Measurements from ENCODE around the gene NT5C1A. TPM values are rescaled to one million over a fixed set of nuclear protein-coding genes. Genes with fewer than 3 reads are reported as not detected.

NT5C1A gene
- total RNA-seq, 6 experiments from 2014 or later = not detected

DNA sequence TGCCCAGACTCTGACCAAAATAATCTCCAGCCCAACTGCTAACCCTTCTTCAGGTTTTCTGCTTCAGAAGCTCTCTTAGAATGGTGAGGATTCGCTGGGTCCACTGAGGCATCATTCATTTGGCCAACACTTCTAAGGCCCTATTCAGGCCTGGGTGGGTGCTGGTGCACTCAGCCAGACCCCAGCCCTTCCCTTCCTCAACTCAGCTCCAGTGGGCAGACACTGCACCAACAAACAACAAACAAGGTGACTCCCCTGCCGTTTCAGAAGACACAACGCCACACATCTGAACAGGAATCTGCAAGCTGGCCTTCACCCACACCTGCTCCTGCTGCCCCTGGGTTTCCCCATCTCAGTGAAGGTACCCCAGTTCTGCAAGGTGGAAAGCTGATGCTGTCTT lies 38.5 kb downstream of the NT5C1A start:
- DNase-seq = no peak
- Mint-ChIP-seq H3K27ac (no peak overlapping the region), H3K36me3 (ENCODE audit: low read depth) (no peaks in the 10 kb centered on the region), H3K9me3 (no peaks in the 10 kb centered on the region), H3K27me3 (ENCODE audit: insufficient read depth) (peaks cover 65% of the 10 kb centered on the region), H3K4me3 (no peak overlapping the region; the same call in 1 of the 2 replicates), H3K4me1 (ENCODE audit: low read depth) (no peaks in the 10 kb centered on the region)
- no peak for TF ChIP-seq CTCF (IDR thresholded peaks at IDR 0.05)

DNA sequence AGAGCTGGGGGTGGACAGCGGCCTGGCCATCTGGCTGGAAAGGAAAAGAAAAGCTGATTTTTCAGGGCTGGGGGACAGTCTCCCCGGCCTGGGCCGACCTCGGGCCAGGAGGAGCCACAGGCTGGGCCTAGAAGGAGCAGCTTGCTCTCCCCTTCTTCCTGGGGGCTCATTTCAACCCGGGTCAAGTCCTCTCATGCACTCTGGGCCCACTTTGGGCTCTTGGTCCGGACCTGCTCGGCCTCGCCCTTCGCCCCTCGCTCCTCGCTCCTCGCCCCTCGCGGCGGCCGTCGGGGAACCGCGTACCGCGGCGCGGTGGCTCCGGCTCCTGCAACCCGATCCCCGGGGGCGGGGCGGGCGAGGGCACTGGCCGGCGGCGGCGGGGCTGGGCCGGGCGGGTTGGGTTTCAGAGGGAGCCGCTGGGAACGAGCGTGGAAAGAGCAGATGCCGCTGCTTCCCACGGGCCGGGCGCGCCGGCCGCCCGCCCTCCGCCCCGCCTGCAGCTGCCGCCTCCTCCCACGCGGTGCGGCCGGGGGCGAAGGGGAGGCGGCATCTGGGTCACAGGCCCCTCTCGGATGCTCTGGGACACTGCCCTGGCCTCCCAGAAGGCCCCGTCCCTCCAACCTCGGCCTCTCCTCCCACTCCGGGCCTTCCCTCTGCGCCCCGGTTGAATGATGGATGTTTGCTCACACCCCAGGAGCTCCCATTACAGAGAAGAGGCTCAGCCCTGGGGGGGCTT lies 39.1 kb downstream of the NT5C1A start:
- DNase-seq = no peak
- Mint-ChIP-seq H3K4me1 (ENCODE audit: low read depth) (no peaks in the 10 kb centered on the region), H3K27ac (no peak overlapping the region), H3K4me3 (no peak overlapping the region; the same call in 1 of the 2 replicates), H3K36me3 (ENCODE audit: low read depth) (no peaks in the 10 kb centered on the region), H3K9me3 (no peaks in the 10 kb centered on the region), H3K27me3 (ENCODE audit: insufficient read depth) (peaks cover 60% of the 10 kb centered on the region)
- no peak for TF ChIP-seq CTCF (IDR thresholded peaks at IDR 0.05)

GRCh38 chr1:39632323-39632681 lies 39.6 kb downstream of the NT5C1A start:
- H3K4me3 Mint-ChIP-seq = no peak overlapping the region
- H3K27me3 Mint-ChIP-seq (ENCODE audit: insufficient read depth) = peaks cover 59% of the 10 kb centered on the region
- H3K9me3 Mint-ChIP-seq = no peaks in the 10 kb centered on the region
- no peak for DNase-seq
- no peaks in the 10 kb centered on the region for H3K4me1 Mint-ChIP-seq (ENCODE audit: low read depth)
- H3K36me3 Mint-ChIP-seq (ENCODE audit: low read depth) = no peaks in the 10 kb centered on the region
- H3K27ac Mint-ChIP-seq = no peak overlapping the region
- TF ChIP-seq CTCF (IDR thresholded peaks at IDR 0.05) = no peak

GRCh38 chr1:39631361-39632322 lies 40.3 kb downstream of the NT5C1A start:
- no peak for DNase-seq
- Mint-ChIP-seq H3K27me3 (ENCODE audit: insufficient read depth) (peaks cover 59% of the 10 kb centered on the region), H3K36me3 (ENCODE audit: low read depth) (no peaks in the 10 kb centered on the region), H3K4me1 (ENCODE audit: low read depth) (no peaks in the 10 kb centered on the region), H3K4me3 (no peak overlapping the region), H3K9me3 (no peaks in the 10 kb centered on the region), H3K27ac (no peak overlapping the region)
- TF ChIP-seq CTCF (IDR thresholded peaks at IDR 0.05) = no peak

- no peaks in the 10 kb centered on the region for H3K36me3 Mint-ChIP-seq (ENCODE audit: low read depth)
- TF ChIP-seq CTCF (IDR thresholded peaks at IDR 0.05) = no peak
- no peaks in the 10 kb centered on the region for H3K4me1 Mint-ChIP-seq (ENCODE audit: low read depth)
- DNase-seq = no peak
- no peak overlapping the region for H3K4me3 Mint-ChIP-seq
- H3K27ac Mint-ChIP-seq = no peak overlapping the region
- H3K27me3 Mint-ChIP-seq (ENCODE audit: insufficient read depth) = peaks cover 51% of the 10 kb centered on the region
- H3K9me3 Mint-ChIP-seq = no peaks in the 10 kb centered on the region
These were observed 43.0 kb downstream of the NT5C1A start for GRCh38 chr1:39628807-39629350.
